ENCODE measurements around the gene CWC27. TPM values are rescaled to one million over a fixed set of nuclear protein-coding genes. Genes with fewer than 3 reads are reported as not detected.

Gene CWC27
- polyA plus RNA-seq, 1 experiment, result 7.5 TPM

DNA sequence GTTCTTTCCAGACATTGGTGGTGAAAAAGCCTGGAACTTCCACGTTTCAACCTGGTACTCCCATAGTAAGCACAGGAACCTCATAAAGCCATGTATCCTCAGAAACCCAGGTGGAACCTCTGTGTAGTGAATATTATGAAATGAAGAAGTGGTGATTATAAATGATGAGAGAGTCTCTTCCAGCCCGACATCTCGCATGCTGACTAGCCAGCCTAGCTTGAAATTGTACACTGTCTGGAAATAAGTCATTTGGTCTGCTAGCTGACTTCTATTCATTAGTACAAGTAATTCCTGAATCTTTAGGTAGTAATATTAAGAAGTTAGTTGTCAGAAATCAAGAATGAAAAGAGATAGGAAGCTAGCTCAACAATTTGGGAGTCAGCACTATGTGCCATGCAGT, 203.3 kb downstream of the CWC27 start:
- Histone ChIP-seq H3K27me3 (ENCODE audit: control insufficient read depth, insufficient read depth, low read length) (no peaks in the 10 kb centered on the region), H3K4me3 (ENCODE audit: low read depth, low read length) (no peak overlapping the region), H3K36me3 (ENCODE audit: control insufficient read depth, insufficient read depth, low read length) (no peaks in the 10 kb centered on the region)
- no peak for TF ChIP-seq CTCF (IDR thresholded peaks at IDR 0.05; ENCODE audit: insufficient read depth, low read depth, low read length)
- POLR2A ChIA-PET, result interaction anchor here (1.1 kb wide), 1 partner anchor 510 kb away, joined by 3 read pairs; the partner anchor contains the start of gene ADAMTS6
- CTCF ChIA-PET, result interaction anchor here (0.7 to 2.1 kb wide), 5 partner anchors 11 to 511 kb away, joined by 3 to 9 read pairs (median 4); no protein-coding TSS in a partner anchor
- DNase-seq (ENCODE audit: low read depth), result no peak

- ChIA-PET POLR2A (no interaction called here), CTCF (interaction anchor here (0.5 to 1.5 kb wide), 2 partner anchors 20 to 511 kb away, joined by 3 to 9 read pairs; no protein-coding TSS in a partner anchor)
- no peak overlapping the region for H3K4me3 ChIP-seq (ENCODE audit: low read depth, low read length)
- no peaks in the 10 kb centered on the region for H3K36me3 ChIP-seq (ENCODE audit: control insufficient read depth, insufficient read depth, low read length)
- no peak for TF ChIP-seq CTCF (IDR thresholded peaks at IDR 0.05; ENCODE audit: insufficient read depth, low read depth, low read length)
- H3K27me3 ChIP-seq (ENCODE audit: control insufficient read depth, insufficient read depth, low read length), result no peaks in the 10 kb centered on the region
- no peak for DNase-seq (ENCODE audit: low read depth)
Observed at GRCh38 chr5:64972591-64972990, 203.9 kb downstream of the CWC27 start.

DNA sequence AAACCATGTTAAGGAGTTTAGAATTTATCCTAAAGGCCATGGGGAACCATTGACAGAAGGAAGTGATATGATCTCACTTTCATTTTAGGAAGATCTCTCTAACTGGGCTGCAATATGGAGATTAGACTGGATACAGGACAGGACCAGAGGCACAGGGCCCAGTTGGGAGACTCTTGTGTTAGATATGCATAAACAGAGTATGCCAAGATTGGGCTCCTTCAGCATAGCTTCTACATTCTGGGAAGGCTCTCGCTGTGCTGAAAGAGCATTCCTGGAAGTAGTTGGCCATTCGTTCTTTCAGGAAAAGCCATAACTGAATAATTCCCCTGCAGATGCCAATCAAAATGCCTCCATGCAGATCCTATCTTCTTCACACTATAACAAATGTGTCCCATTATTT, 204.5 kb downstream of the CWC27 start:
- H3K4me3 ChIP-seq (ENCODE audit: low read depth, low read length), result no peak overlapping the region
- no peaks in the 10 kb centered on the region for H3K27me3 ChIP-seq (ENCODE audit: control insufficient read depth, insufficient read depth, low read length)
- no peaks in the 10 kb centered on the region for H3K36me3 ChIP-seq (ENCODE audit: control insufficient read depth, insufficient read depth, low read length)
- ChIA-PET CTCF (interaction anchor here (0.5 kb wide), 1 partner anchor 19 kb away, joined by 3 read pairs; no protein-coding TSS in a partner anchor), POLR2A (no interaction called here)
- TF ChIP-seq CTCF (IDR thresholded peaks at IDR 0.05; ENCODE audit: insufficient read depth, low read depth, low read length), result no peak
- no peak for DNase-seq (ENCODE audit: low read depth)

- ChIA-PET CTCF (no interaction called here), POLR2A (no interaction called here)
- H3K4me3 ChIP-seq (ENCODE audit: low read depth, low read length), result no peak overlapping the region
- H3K27me3 ChIP-seq (ENCODE audit: control insufficient read depth, insufficient read depth, low read length), result no peaks in the 10 kb centered on the region
- H3K36me3 ChIP-seq (ENCODE audit: control insufficient read depth, insufficient read depth, low read length), result no peaks in the 10 kb centered on the region
- DNase-seq (ENCODE audit: low read depth), result no peak
- no peak for TF ChIP-seq CTCF (IDR thresholded peaks at IDR 0.05; ENCODE audit: insufficient read depth, low read depth, low read length)
Observed at GRCh38 chr5:64977779-64978178, 209.0 kb downstream of the CWC27 start.

- TF ChIP-seq CTCF (IDR thresholded peaks at IDR 0.05; ENCODE audit: insufficient read depth, low read depth, low read length), result no peak
- POLR2A ChIA-PET, result no interaction called here
- CTCF ChIA-PET, result interaction anchor here (1.0 kb wide), 1 partner anchor 20 kb away, joined by 3 read pairs; no protein-coding TSS in a partner anchor
- no peaks in the 10 kb centered on the region for H3K27me3 ChIP-seq (ENCODE audit: control insufficient read depth, insufficient read depth, low read length)
- no peak for DNase-seq (ENCODE audit: low read depth)
- no peak overlapping the region for H3K4me3 ChIP-seq (ENCODE audit: low read depth, low read length)
- H3K36me3 ChIP-seq (ENCODE audit: control insufficient read depth, insufficient read depth, low read length), result no peaks in the 10 kb centered on the region
Observed at GRCh38 chr5:64978546-64978945, 209.8 kb downstream of the CWC27 start.

Data from BJ (cell line).